Thoracic aorta (tissue), 2 donors: Measurements from ENCODE around the gene ARHGAP27. TPM values are rescaled to one million over a fixed set of nuclear protein-coding genes. Genes with fewer than 3 reads are reported as not detected.

Experiments used
- ATAC-seq: fragments of 150-250 bp; one replicate; pipeline ENCODE4 v1.8.0; 2017; ENCODE audit warnings: low read depth; ENCODE audit not compliant: insufficient number of reproducible peaks, low FRiP score
- DNase-seq: peaks from one replicate; pipeline ENCODE4 v3.0.0-alpha.2; 2020; ENCODE audit warnings: low spot score
- H3K27ac ChIP-seq, 2 donors: fragments of 200-600 bp; sonication (generic); 1 replicate in 1 of 2; 2 replicates in 1 of 2; pipeline ENCODE4 v1.5.1; 2016; ENCODE audit warnings: mild to moderate bottlenecking in 2 of 2, moderate library complexity in 2 of 2
- H3K27me3 ChIP-seq: fragments of 200-600 bp; sonication (generic); replicated peaks from 2 replicates; pipeline ENCODE4 v1.6.0; 2016; ENCODE audit warnings: mild to moderate bottlenecking; ENCODE audit not compliant: insufficient read depth
- H3K36me3 ChIP-seq: fragments of 200-600 bp; sonication (generic); one replicate; pipeline ENCODE4 v1.5.1; 2016
- H3K4me1 ChIP-seq, 2 donors: fragments of 200-600 bp; sonication (generic); 1 replicate in 1 of 2; 2 replicates in 1 of 2; pipeline versions ENCODE4 v1.5.1 to v1.6.0; 2016; ENCODE audit warnings: low read depth in 2 of 2, mild to moderate bottlenecking in 1 of 2; ENCODE audit not compliant: control insufficient read depth in 1 of 2
- H3K4me3 ChIP-seq: fragments of 200-600 bp; sonication (generic); 2 replicates; pipeline ENCODE4 v1.5.1; 2016; ENCODE audit warnings: mild to moderate bottlenecking
- H3K9me3 ChIP-seq: fragments of 200-600 bp; sonication (generic); 2 replicates; pipeline ENCODE4 v1.5.1; 2016
- total RNA-seq, 2 donors: library from RNA; depleted of rRNA; stranded (reverse); fragments of >200 nt; gene quantifications; one replicate each; pipeline versions ENCODE4 v1.1.0 to v1.2.3, GENCODE V29; 2016
- TF ChIP-seq, protein P1 (sequence below): fragments of 200-600 bp; sonication (generic); IDR thresholded peaks from one replicate; pipeline ENCODE4 v1.5.1; 2019; ENCODE audit warnings: antibody characterized with exemption

ARHGAP27 gene
- total RNA-seq, 2 donors from 2014 or later = 25.5 to 33.4 TPM

GRCh38 chr17:45414990-45415881 is 17.4 kb downstream of the ARHGAP27 start:
- TF ChIP-seq, protein P1, sequence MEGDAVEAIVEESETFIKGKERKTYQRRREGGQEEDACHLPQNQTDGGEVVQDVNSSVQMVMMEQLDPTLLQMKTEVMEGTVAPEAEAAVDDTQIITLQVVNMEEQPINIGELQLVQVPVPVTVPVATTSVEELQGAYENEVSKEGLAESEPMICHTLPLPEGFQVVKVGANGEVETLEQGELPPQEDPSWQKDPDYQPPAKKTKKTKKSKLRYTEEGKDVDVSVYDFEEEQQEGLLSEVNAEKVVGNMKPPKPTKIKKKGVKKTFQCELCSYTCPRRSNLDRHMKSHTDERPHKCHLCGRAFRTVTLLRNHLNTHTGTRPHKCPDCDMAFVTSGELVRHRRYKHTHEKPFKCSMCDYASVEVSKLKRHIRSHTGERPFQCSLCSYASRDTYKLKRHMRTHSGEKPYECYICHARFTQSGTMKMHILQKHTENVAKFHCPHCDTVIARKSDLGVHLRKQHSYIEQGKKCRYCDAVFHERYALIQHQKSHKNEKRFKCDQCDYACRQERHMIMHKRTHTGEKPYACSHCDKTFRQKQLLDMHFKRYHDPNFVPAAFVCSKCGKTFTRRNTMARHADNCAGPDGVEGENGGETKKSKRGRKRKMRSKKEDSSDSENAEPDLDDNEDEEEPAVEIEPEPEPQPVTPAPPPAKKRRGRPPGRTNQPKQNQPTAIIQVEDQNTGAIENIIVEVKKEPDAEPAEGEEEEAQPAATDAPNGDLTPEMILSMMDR = no peak
- H3K27ac ChIP-seq = no peak overlapping the region
- no peak for DNase-seq
- no peaks in the 10 kb centered on the region for H3K4me1 ChIP-seq
- ATAC-seq = no peak
- H3K4me3 ChIP-seq = no peak overlapping the region
- no peaks in the 10 kb centered on the region for H3K36me3 ChIP-seq
- no peaks in the 10 kb centered on the region for H3K27me3 ChIP-seq
- H3K9me3 ChIP-seq = no peaks in the 10 kb centered on the region

DNA sequence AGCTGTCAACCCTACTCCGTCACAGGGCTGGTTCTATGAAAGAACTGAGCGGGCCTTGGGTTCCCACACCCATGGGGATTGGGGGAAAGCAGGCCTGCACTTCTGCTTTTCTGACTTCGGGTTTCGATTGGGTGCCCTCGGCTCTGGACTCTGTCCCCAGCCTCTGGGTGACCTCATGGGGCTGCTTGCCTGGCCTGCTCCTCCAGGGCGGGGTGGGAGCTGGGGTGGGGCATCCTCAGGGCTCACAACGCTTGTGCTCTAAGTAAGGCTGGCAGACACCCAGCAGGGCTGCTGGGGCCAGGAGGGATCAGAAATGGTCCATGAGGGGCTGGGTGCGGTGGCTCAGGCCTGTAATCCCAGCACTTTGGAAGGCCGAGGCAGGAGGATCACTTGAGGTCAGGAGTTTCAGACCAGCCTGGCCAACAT is 19.2 kb downstream of the ARHGAP27 start:
- Histone ChIP-seq H3K9me3 (no peaks in the 10 kb centered on the region), H3K27me3 (no peaks in the 10 kb centered on the region), H3K36me3 (no peaks in the 10 kb centered on the region), H3K27ac (no peak overlapping the region), H3K4me1 (no peaks in the 10 kb centered on the region), H3K4me3 (no peak overlapping the region)
- TF ChIP-seq, protein P1 = no peak
- ATAC-seq (no peak), DNase-seq (no peak)

GRCh38 chr17:45411348-45412105 is 21.1 kb downstream of the ARHGAP27 start:
- no peaks in the 10 kb centered on the region for H3K4me1 ChIP-seq
- ATAC-seq (no peak), DNase-seq (no peak)
- no peaks in the 10 kb centered on the region for H3K9me3 ChIP-seq
- no peaks in the 10 kb centered on the region for H3K27me3 ChIP-seq
- TF ChIP-seq, protein P1 = no peak
- H3K36me3 ChIP-seq = no peaks in the 10 kb centered on the region
- no peak overlapping the region for H3K27ac ChIP-seq
- no peak overlapping the region for H3K4me3 ChIP-seq

GRCh38 chr17:45410144-45411091 is 22.3 kb downstream of the ARHGAP27 start:
- ATAC-seq (no peak), DNase-seq (no peak)
- no peaks in the 10 kb centered on the region for H3K36me3 ChIP-seq
- H3K27me3 ChIP-seq = no peaks in the 10 kb centered on the region
- H3K9me3 ChIP-seq = no peaks in the 10 kb centered on the region
- H3K27ac ChIP-seq = peak overlapping the region in 1 of 2 donors; percentile 47
- H3K4me1 ChIP-seq = peaks cover 4 to 6% of the 10 kb centered on the region in 2 donors
- TF ChIP-seq, protein P1 = no peak
- H3K4me3 ChIP-seq = peak overlapping the region; percentile 61
